Muscle of arm (tissue), 12 donors: ENCODE data around the gene DHCR7. TPM values are rescaled to one million over a fixed set of nuclear protein-coding genes. Genes with fewer than 3 reads are reported as not detected.
"Not testable (repeated sequence)": the region's sequence is repeated elsewhere in the genome, so short reads cannot be mapped to it uniquely, and the experiment has no call there.

ENCODE experiments used
- DNase-seq: peaks from one replicate; pipeline ENCODE4 v3.0.0-alpha.2; 2013
- polyA plus RNA-seq, 12 donors: library from polyadenylated mRNA; unstranded; fragments of 120-200 nt; gene quantifications; one replicate each; pipeline ENCODE4 v1.2.1, GENCODE V29; 2013; ENCODE audit not compliant: insufficient read length in 12 of 12

The DHCR7 gene
- polyA plus RNA-seq, 12 donors, result 9.5 to 36.8 (median 12.8) TPM; not detected in 1

DNA sequence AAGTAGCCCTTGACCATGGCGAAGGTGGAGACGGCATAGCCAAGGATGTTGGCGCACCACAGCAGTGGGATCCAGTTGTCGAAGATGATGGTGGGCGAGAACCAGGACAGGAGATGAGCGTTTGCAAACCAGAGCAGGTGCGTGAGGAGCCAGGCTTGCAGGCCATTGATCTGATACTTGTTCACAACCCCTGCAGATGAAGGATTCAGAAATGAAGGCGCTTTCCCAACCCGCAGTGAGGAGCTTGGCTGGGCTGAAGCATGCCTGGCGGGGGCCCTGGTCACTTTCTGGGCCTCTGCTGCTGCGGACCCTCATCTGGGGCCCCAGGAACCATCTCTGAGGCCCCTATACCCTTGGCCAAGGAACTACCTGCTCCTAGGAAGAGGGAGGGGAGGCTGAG is 6.9 kb downstream of the DHCR7 start:
- DNase-seq, result no peak

DNA sequence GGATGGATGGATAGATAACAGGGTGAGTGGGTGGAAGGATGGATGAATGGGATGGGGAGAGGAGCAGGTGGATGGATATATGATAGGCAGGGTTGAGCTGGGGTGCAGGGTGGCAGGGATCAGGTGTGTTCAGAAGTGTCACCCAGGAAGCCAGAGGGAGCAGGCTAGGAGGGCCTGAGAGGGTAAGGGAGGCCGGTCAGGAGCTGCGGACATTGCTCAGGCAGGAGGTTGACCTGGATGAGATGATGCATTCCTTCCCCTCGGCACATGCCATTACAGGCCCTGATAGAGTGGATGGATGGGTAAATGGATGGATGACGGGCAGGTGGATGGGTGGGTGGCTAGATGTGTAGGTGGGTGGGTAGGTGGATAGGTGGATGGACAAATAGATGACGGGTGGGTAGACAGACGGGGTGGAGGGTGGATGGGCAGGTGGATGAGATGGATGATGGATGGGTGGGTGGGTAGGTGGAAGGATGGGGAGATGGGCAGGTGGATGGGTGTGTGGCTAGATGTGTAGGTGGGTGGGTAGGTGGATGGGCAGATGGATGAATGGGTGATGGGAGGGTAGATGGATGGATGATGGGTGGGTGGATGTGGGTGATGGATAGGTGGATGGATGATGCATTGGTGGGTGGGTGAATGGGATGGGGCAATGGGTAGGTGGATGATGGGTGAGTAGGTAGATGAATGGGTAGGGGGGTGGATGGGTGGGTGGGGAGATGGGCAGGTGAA is 8.0 kb downstream of the DHCR7 start:
- DNase-seq, result no peak

DNA sequence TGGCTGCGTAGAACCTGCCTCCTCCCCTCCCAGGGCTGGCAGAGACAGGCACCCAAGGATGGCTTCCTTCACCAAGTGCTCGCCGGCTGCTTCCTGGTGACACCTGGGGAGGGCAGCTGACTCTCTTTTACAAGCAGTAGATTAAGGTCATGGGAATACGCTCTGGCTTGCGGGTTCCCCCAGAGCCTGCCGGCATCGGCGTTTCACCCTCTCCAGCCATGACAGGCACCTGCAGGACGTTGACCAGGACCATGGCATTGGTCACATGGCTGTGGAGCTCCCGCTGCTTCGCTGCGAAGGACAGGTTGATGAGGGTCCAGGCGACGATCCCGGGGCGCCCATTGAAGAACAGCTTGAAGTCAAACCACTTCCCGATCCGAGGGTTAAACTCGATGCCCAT is 9.5 kb downstream of the DHCR7 start:
- DNase-seq, result no peak

DNA sequence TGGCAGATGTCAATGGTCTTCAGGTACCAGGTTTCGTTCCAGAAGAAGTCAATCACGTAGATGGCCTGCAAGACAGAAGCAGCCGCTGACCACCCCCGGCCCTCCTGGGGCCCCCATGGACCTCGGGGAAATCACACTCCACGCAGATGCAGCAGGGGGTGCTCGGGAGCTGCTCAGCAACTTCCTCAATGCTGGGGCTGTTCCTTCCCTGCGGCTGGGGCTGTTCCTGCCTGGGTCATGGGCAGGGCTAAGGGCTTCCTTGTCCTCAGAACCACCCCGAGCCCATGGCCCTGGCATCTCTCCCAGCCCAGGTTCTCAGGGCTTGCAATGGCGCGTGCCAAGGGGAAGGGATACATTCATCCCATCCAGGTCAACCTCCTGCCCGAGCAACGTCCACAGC is 10.3 kb downstream of the DHCR7 start:
- DNase-seq, result no peak

DNA sequence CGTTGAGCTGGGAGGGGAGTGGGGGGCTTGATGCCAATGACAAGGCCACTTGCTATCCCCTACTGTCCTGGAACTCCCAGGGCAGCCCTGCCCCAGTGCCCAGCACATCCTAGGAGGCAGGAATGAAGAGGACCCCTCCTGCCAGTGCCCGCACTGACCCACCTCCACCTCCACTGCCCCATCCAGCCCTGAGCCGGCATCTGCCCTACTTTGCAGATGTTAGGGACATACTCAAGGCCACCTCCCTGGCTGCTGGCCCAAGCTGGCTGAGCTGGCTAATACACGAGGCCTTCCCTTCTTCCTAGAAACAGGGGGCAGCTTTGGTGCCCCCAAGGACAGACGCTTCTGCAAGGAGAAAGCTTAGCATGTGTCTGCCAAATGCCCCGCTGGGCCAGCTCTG is 10.8 kb downstream of the DHCR7 start:
- no peak for DNase-seq

DNA sequence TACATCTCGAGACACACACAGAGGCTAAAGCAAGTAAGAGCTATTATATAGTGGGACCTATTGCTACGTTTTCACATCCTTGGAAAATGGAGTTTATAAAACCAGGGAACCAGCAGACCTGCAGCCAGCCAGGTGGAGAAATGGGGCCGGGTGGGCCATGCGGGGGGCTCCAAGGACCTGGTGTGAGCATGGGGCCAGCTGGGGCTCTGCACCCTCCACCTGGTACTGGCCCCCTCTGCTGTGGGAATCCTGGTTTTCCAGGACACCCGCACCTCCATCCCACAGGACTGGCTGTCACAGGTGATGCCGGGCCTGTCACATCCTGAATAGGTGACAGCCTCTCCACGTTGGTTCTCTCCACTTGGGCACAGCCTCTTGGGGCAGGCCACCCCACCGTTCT is 11.3 kb downstream of the DHCR7 start:
- DNase-seq, result no peak

DNA sequence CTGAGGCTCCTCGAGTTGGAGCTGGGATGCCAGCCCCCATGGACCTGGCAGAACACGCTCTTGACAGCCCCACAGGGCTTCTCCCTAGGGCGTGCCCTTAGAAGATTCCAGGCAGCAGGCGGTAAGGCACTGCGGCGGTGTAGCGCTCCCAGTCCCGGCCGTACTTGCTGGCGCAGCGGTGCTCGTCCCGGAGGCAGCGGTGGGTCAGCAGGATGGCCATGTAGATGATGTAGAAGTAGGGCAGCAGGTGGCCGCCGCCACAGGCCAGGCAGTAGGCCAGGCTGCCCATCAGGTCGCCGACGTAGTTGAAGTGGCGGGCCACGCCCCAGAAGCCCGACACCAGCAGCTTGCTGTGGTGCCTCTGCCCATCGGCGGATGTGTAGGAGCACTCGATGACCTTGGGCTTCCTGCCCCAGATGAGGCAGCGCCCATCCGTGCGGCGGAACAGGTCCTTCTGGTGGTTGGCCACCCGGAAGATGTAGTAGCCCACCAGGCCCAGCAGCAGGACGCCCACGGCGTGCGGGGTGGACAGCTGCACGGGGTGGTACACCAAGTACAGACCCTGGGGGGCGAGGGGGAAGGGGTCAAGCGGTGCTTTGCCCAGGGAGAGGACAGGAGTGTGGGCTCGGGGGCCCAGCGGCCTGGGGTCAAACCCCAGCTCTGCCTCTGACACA is 12.8 kb downstream of the DHCR7 start:
- no peak for DNase-seq

DNA sequence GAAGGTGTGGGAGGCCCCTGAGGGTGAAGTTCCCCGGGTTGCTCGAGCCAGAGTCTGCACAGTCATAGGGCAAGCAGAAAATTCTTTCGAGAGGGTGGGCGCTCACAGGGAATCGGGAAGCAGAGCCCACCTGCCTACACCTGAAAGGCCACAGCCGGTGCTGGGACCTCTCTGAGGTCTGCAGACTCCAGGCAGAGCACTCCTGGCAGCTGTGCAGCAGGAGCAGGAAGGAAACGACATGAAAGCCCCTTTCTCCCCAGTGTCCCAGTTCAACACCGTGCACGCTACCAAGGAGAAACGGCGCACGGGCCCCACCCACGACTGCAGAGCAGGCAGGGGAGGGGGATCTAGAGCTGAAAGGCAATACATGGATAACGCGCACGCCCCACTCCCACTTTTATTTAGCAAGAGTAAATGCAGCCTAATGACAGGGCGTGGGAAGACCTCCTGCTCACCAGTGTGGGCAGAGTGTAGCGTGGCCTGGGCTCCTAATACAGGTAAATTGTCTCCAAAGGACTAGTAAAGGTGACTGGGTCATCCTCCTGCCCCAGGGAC is 13.5 kb downstream of the DHCR7 start:
- no peak for DNase-seq

DNA sequence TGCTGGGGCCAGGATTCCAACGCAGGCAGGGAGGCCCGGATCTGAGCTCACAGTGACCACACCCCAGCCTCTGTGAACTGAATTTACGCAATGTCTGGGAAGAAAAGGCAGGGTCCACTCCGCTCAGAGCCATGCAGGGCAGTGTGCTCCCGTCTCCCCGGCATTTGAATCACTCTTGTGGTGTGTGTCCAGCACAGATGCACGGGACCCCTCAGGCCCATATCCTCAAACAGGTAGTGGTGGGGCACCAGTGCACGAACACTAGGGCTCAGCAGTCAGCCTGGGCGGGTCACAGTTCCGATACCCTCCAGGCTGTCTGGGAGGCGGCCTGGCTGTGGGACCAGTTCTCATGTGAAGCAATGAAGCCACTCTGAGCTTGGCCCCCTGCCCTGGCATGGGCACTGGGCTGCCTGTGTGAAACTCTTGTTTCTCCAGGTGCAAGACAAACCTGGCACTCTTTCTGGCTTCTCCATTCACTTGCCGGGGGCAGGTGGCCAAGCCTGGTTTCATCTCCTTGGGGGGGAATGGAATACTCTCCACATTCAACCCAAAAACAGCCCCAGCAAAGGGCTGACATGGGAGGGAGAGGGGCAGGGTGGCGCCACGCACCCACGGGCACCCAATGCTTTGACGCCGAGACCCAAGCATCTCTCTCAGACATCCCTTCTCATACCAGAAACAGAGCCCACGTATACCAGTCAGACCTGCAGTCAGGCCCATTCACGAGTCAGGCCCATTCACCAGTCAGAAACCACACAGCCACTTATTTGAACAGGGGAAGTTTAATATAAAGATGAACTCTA is 14.3 kb downstream of the DHCR7 start:
- DNase-seq, result no peak

DNA sequence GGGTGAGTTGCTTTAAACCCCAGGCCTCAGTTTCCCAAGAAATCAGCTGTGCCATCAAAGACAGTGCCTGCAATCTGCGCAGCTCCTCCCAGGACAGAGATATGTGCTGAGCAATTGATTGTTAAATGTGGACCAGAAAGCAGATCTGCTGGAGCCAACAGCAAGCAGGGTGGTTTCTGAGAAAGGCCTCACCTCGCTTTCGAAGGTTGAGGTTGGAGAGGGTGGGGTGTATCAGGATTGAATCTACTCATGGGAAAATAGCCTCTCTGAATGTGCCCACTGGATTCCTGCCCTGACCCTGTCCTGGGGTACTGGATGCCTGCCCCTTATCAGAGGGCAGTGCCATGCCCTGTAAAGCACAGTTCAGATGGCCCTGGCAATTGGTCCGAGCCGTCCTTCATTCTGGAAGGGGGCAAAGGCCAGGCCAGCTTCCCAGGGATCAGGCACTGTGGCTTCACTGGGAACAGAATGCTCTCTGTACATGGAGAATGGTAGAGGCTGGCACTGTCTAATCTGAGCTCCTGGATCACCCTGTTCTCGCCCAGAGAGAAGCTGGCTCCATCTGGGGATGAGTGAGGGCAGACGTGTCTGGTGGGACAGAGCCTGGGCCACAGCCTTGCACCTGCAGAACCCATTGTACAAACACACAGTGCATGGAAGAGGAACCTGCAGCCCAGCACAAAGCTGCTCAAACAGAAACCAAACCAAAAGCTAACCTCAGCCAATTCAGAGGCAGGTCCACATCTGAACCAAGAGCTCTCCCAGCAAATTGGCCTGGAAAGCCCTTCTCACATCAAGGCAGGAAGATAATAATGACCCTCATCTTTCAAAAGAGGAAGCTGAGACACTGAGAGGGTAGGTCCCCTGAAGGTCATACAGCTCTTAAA is 15.2 kb downstream of the DHCR7 start:
- DNase-seq, result no peak

DNA sequence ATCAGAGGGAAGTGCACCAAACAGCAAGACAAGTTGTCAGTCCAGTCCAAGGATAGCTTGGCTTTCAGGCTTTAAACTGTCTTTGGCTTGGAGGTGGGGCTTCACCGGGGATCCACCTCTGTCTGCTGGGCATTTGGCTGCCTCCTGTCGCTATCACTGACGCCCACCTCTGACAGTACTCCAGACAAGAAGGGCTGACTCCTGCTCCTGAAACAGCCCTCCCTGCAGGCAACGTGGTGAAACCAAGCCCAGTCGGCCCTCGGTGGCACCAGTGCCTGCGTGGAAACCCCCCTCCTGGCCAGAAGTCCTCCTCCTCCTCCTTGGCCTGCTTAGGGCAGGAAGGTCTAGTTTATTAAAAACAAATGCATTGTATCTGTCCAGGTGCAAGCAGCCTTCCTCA is 16.9 kb downstream of the DHCR7 start:
- no peak for DNase-seq

DNA sequence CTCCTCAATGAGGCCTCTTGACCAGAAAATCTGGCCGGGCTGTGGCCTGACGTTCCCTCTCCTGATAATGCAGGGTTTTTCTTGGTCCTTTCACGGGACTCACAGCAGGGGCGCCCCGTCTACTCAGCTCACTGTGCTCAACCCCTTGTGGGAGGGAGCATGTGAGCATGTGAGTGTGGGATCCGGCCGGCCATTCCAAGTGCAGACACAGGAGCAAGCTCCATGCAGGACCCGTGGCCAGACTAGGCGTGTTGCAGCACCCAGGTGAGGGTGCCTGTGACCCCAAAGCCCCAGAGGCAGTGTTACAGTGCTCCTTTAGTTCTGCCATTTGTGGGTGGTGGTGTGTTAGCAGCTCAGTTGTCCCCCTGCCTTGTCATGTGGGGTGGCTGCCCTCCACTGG is 18.0 kb downstream of the DHCR7 start:
- DNase-seq, result no peak

DNA sequence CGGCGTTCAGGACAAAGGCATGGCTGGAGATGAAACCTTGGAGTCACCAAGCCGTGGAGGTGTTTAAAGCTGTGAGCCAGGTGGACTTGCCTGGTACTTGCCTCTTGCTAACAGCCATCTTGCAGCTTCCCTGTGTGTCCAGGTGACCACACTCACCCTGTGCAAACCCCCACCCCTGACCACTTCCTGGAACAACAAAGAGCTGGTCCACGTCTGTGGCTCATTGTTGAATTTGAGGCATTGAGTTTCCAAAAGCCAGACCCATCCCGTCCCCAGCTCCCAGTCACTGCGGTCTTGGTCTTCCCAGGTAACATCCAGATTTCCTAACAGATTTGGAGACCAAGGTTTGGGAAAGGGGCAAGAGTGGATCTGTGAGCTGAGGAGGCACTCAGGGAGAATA is 18.5 kb downstream of the DHCR7 start:
- no peak for DNase-seq

DNA sequence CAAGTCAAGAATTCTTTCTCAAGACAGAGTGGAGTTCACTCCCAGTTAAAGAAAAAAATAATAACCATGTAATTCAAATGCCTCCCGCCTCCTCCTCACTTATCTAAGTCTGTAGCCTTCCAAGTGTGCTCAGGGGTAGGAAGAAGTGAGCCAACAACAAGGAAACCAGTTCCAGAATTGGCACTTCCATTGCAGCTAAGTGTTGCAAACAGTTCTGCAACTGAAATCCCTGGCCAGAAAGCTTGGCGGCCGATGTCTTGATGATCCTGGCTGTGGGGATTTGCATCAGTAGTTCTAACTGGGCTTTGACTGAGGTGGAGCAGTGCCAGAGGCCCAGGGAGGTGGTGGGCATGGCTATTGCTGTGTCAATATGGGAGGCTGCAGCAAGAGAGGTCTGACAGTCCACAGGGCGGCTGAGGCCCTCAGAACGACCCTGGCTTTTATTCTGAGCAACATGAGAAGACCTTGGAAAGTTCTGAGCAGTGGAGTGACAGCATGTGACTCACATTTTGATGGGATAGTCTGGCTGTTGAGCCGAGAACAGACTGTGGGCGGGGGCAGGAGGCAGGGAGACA is 19.2 kb downstream of the DHCR7 start:
- DNase-seq, result no peak

DNA sequence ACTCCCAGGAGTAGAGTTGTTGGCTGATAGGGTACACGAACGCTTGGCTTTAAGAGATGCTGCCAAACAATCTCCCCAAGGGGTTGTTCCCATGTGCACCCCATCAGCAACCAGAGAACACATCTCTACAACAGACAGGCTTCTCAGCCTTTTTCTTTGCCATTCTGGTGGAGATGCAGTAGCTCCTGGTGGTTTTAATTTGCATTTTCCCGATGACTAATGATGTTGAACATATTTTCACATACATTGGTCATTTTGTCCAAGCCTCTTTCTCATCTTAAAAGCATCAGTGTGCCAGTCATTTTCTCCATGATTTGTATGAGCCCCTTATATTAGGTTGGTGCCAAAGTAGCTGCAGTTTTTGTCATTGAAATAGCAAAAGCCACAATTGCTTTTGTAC is 21.8 kb downstream of the DHCR7 start:
- DNase-seq, result no peak

DNA sequence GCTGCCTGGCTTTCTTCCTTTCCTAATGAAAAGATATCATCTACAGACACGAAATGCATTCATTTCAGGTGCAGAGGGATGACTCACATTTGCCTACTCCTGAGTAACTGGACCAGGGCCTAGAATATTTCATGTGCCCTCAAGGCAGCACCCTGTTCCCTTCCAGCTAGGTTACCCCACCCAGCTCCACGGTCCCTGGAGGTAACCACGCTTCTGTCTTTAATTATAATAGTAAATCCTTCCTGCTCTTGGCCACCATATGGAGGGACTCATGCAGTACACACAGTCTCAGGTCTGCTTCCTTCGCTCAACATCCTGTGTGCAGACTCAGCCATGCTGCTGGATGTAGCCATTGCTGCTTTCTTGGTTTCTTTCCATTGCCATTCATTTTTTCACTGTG is 22.3 kb downstream of the DHCR7 start:
- no peak for DNase-seq

DNA sequence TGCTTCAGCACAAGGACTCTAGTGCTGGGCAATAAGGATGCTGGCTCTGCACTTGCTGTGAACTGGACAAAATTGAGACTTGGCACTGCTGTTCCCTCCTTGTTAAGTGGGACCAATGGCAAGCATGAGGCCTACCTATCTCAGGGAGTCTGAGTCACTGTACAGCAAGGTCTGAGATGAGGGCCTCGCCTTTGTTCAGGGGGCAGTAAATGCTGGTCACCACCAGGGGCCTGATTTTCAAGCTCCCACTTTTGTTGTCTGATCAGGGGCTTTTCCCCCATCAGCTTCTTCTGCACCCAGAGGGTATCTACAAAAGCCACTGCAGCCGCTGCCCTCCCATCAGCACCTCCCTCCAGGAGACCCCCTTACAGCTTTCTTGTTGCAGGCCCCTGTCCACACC is 22.8 kb downstream of the DHCR7 start:
- DNase-seq, result no peak

DNA sequence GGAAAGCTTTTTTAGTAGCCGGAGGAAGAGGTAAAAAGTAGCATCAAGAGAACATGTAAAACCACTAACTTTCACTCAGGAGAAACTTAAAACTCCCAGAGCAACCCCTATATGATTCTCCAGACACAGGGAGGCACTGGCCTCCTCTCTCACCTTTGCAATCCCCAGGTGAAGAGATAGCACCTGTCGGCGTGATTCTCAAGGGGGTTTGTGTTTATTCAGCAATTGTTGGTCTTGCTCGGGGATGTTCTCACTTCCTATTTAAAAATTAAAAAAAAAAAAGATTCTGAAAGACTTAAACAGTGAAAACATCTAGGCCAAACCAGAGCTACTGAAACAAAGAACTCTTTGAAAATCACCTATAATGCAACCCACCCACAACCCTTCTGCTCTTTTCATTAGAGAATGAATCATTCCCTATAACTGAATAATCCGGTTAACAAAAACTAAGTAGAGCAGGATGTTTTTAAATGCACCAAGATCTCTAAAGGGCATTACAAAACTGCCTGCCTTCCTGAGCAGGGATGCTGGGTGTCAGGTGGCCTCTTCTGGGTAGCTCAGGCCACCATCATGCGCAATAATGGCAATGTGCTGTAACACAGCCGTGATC is 24.9 kb downstream of the DHCR7 start:
- no peak for DNase-seq

DNA sequence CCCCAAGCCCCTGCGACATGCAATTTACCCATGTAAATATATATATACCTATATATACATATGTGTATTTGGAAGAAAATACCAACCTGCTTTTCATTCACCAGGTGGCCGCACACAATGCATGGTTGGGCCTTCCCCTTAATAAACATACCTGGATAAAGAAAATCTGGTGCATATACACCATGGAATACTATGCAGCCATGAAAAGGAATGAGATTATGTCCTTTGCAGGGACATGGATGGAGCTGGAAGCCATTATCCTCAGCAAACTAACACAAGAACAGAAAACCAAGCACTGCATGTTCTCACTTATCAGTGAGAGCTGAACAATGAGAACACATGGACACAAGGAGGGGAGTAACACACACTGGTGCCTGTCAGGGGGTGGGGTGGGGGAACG is 25.9 kb downstream of the DHCR7 start:
- DNase-seq, result not testable (repeated sequence)

DNA sequence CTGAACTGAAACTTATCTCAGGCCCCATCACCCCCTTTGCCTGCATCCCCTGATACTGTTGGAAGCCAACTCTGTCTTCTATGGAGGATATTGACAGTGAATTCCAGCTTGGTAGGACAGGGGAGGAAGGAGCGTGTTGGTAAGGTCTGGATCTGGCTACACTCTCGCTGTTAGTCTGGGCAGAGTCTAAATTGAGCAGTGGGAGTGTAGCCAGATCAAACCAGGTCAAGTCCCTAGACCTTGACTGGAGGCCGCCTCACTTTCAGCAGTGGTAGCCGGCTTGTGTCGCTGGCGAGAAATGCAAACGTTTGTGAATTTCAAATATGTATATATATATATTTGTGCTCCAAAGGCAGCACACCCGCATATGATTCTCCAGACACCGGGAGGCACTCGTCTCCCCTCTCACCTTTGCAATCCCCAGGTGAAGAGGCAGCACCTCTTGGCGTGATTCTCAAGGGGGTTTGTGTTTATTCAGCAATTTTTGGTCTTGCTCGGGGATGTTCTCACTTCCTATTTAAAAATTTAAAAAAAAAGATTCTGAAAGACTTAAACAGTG is 26.7 kb downstream of the DHCR7 start:
- DNase-seq, result no peak
